Right lobe of liver (tissue), 6 donors: ENCODE measurements around the gene COPG1. TPM values are rescaled to one million over a fixed set of nuclear protein-coding genes. Genes with fewer than 3 reads are reported as not detected.

ENCODE experiments used
- ATAC-seq, 4 donors: fragments of 200-7000 bp; cut with Tn5 transposase; one replicate each; pipeline ENCODE4 v1.9.1; 2020; ENCODE audit warnings: mild to moderate bottlenecking in 4 of 4, moderate library complexity in 4 of 4
- DNase-seq, 3 donors: peaks; one replicate each; pipeline ENCODE4 v3.0.0-alpha.2; 2020
- H3K27ac ChIP-seq, 3 donors: fragments of 200-600 bp; one replicate each; pipeline ENCODE4 v1.8.0; 2022
- H3K27me3 ChIP-seq, 2 donors: fragments of 200-600 bp; one replicate each; pipeline ENCODE4 v1.8.0; 2022
- H3K36me3 ChIP-seq, 4 donors: fragments of 200-600 bp; sonication (generic) in 1 of 4; one replicate each; pipeline versions ENCODE4 v1.5.1 to v1.8.0; 2017 to 2022; ENCODE audit warnings: control low read depth in 1 of 4
- H3K4me1 ChIP-seq, 4 donors: fragments of 200-600 bp; sonication (generic) in 1 of 4; one replicate each; pipeline versions ENCODE4 v1.5.1 to v1.8.0; 2017 to 2022; ENCODE audit warnings: control low read depth in 1 of 4
- H3K4me3 ChIP-seq, 3 donors: fragments of 200-600 bp; one replicate each; pipeline ENCODE4 v1.8.0; 2022
- H3K9me3 ChIP-seq, 4 donors: fragments of 200-600 bp; sonication (generic) in 1 of 4; one replicate each; pipeline versions ENCODE4 v1.5.1 to v1.8.0; 2017 to 2022; ENCODE audit warnings: control low read depth in 1 of 4
- CTCF ChIP-seq, 4 donors: fragments of 200-600 bp in 3 of 4; fragments of 450-650 bp in 1 of 4; IDR thresholded peaks; one replicate each; pipeline versions ENCODE4 v1.5.1 to v1.8.0; 2016 to 2022; ENCODE audit warnings: antibody characterized with exemption in 4 of 4, mild to moderate bottlenecking in 2 of 4
- POLR2A ChIP-seq: fragments of 450-650 bp; IDR thresholded peaks from one replicate; pipeline ENCODE4 v1.6.1; 2017; ENCODE audit warnings: antibody characterized with exemption, mild to moderate bottlenecking
- WGBS: methylation state at CpG from one replicate; pipeline ENCODE4 v1.1.6; 2018; ENCODE audit warnings: low coverage, low lambda C conversion rate; ENCODE audit not compliant: insufficient coverage; ENCODE audit errors: missing lambda C conversion rate; 5-methylcytosine and 5-hydroxymethylcytosine counted together
- intact Hi-C, 2 donors: fragments of 100-400 bp; cut with DNase I; formaldehyde crosslinking; loops; one replicate each; pipeline versions ENCODE4 v1.11.2 to v1.14.1; 2022
- total RNA-seq, 6 experiments: library from RNA; depleted of rRNA in 2 of 6; stranded (reverse); fragments of >200 nt in 2 of 6; fragmentation: NEBNext Ultra II Directional in 3 of 6; extraction: Animal tissue kit (Norgen Biotek cat#: 25700) in 3 of 6; gene quantifications; one replicate each; pipeline versions ENCODE4 v1.1.0 to v1.2.4, GENCODE V29; 2016 to 2023
- donor health status: DM: no; HTN: yes; CAD: no.
- donor health status: DM: no; HTN: no; CAD: no.
- donor health status: DM: no; HTN: no; CAD: no.
- donor health status: DM: no; HTN: yes; CAD: no.
- donor health status: DM: no; HTN: yes; CAD: no.

The COPG1 gene
- total RNA-seq, 6 experiments from 2014 or later, result 75.9 to 140 (median 119) TPM

DNA sequence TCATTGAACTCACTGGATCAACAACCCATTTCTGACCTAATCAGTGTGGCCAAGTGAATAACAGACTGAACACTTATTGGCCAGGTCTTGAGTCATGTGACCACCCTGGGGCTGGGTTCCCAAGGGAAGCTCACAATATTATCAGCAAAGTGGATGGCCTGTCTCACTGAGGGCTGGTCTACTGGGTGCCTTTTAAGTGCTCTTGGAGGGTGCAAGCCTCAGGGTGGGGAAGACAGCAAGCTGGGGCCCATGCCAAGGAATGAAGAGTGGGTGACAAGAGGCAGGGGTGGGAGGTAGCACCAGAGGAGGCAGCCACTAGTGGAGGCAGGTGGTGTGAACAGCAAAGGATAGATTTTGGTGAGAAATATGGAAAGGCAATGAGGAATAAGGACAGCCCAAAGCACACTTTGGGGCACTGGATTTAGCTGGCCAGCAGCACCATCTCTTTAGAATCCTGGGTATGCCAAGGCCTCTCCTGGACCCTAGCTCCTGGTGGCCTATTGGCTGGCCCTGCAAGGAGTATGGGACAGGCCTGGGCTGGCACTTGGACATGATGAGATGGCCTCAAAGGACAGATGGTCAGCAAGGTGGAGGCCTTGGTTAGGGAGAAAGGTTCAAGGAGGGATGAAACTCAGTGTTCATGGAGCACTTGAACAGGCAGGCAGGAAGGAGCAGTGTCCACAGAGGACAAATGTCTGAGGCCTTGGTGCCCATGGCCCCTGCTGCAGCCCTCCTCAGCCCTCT, 63.4 kb downstream of the COPG1 start:
- Histone ChIP-seq H3K4me3 (no peak overlapping the region), H3K27me3 (no peaks in the 10 kb centered on the region), H3K4me1 (peaks cover 0 to 20% (median 6%) of the 10 kb centered on the region in 4 donors), H3K9me3 (no peaks in the 10 kb centered on the region), H3K36me3 (no peaks in the 10 kb centered on the region), H3K27ac (peak overlapping the region in 1 of 3 donors; percentile 94)
- intact Hi-C loops, result no loop called here
- DNase-seq, result no peak
- no peak for TF ChIP-seq POLR2A
- TF ChIP-seq CTCF (IDR thresholded peaks at IDR 0.05), result no peak
- no peak for ATAC-seq

GRCh38 chr3:129313415-129313664, 63.9 kb downstream of the COPG1 start:
- Histone ChIP-seq H3K4me1 (peaks cover 0 to 20% (median 6%) of the 10 kb centered on the region in 4 donors), H3K27ac (peak overlapping the region in 2 of 3 donors; percentile 80 to 94), H3K27me3 (no peaks in the 10 kb centered on the region), H3K9me3 (no peaks in the 10 kb centered on the region), H3K36me3 (no peaks in the 10 kb centered on the region), H3K4me3 (no peak overlapping the region)
- no peak for ATAC-seq
- intact Hi-C loops, result no loop called here
- no peak for DNase-seq
- TF ChIP-seq POLR2A (no peak), CTCF (IDR thresholded peaks at IDR 0.05) (no peak)

DNA sequence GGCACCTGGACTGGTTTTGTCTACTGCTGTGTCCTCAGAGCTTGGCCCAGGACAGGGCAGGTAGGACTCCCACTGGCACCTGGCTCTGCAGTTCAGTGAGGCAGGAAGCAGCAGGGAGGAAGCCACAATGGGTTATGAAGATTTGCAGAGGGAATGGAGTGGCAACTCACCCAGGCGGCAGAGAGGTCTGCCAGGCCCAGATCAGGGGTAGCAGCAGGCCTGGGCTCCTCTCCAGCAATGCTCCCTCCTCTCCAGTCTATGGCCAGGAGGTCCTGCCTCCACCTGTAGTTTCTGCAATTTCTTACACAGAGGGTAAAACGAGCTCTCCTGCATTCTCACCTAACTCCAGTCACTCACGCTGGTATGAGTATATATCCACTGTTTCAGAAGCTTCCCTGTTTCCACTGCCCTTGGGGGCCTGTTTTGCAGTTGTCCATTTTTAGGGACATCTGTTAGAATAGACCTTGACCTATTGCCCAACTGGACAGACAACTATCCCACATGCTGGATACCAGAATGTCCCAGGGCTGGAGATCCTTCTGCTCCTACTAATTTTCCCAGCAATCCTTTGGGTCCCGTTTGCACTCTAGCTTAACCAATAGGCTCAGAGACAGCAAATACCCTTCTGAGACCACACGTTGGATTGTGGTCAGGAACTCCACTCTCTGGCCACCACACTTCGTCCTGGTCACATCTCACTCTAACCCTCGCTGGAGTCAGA, 64.4 kb downstream of the COPG1 start:
- Histone ChIP-seq H3K9me3 (no peaks in the 10 kb centered on the region), H3K27ac (peak overlapping the region; percentile 71 to 94 (median 80)), H3K36me3 (no peaks in the 10 kb centered on the region), H3K4me3 (peak overlapping the region in 1 of 3 donors; percentile 82), H3K4me1 (peaks cover 0 to 20% (median 6%) of the 10 kb centered on the region in 4 donors), H3K27me3 (no peaks in the 10 kb centered on the region)
- TF ChIP-seq POLR2A (peak; percentile 25), CTCF (IDR thresholded peaks at IDR 0.05) (no peak)
- intact Hi-C loops, result no loop called here
- no peak for DNase-seq
- peak; percentile 13 to 59 (median 28) for ATAC-seq
- 19% methylated on average over 6 of the region's 7 CpGs for WGBS

DNA sequence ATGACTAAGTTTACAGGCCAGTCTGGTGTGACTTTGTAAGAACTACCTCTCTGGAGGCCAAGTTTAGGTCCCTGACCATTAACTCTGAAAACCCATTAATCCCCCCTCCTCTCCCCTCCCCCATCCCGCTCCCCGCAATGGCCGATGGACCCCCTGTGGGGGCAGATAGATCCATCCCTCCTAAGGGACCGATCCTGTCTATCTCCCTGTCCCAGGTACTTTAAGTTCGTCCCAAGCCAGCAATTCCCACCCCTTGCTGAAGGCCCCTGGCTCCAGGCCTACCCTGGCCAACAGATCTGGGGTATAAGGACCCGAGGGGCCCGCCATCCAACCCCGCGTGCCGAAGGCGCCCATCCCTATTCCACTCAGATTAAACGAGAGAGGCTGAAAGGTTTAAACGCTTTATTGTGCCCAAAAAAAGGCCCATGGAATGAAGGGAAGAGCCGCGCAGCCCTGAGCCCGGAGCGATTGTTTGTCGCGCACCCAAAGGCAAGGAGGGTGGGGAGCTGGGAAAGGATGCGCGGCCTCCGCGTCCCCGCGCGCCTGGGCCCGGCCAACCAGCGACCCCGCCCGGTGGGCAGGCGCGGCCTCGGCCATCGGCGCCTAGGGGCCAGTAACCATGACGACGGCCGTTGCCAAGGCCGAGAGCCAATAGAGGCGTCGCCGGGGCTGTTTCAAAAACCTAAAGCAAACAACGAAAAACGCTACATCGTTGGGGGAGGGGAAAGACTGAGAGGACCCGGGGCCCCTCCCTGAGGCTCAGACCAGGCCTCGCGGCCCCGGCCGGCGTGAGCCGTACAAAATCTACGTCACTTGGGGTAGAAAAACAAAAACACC, 65.2 kb downstream of the COPG1 start:
- TF ChIP-seq POLR2A, result no peak
- peak in 3 of 4 donors; percentile 27 to 39 (median 39) for TF ChIP-seq CTCF (IDR thresholded peaks at IDR 0.05)
- H3K27ac ChIP-seq, result peak overlapping the region; percentile 71 to 94 (median 80)
- peaks cover 0 to 20% (median 6%) of the 10 kb centered on the region in 4 donors for H3K4me1 ChIP-seq
- peak overlapping the region; percentile 55 to 82 (median 62) for H3K4me3 ChIP-seq
- intact Hi-C loops, result no loop called here
- 3% methylated on average over 43 of the region's 53 CpGs for WGBS
- no peaks in the 10 kb centered on the region for H3K9me3 ChIP-seq
- no peaks in the 10 kb centered on the region for H3K36me3 ChIP-seq
- DNase-seq (peak; percentile 88 to 92 (median 89)), ATAC-seq (peak; percentile 60 to 68 (median 66))
- H3K27me3 ChIP-seq, result no peaks in the 10 kb centered on the region
